GM18951 (cell line): ENCODE measurements around the gene TMC5.

Source experiments
- POLR2A ChIP-seq: IDR thresholded peaks from 4 replicates; pipeline ENCODE4 v1.6.1; 2011; ENCODE audit warnings: mild to moderate bottlenecking; ENCODE audit not compliant: insufficient read length, insufficient read depth; ENCODE audit errors: extremely low read depth
- in situ Hi-C: fragments of 300-500 bp; cut with MboI; formaldehyde crosslinking; loops from one replicate; pipeline ENCODE4 v1.12.0; 2022; ENCODE audit warnings: low sequenced_read_pairs, mixed read lengths, inconsistent platforms; ENCODE audit not compliant: unreplicated experiment

The TMC5 gene

GRCh38 chr16:19424478-19424877 lies 6.8 kb downstream of the TMC5 start:
- in situ Hi-C loops = no loop called here
- TF ChIP-seq POLR2A = no peak

GRCh38 chr16:19430345-19430744 lies 12.7 kb downstream of the TMC5 start:
- TF ChIP-seq POLR2A = no peak
- in situ Hi-C loops = no loop called here

DNA sequence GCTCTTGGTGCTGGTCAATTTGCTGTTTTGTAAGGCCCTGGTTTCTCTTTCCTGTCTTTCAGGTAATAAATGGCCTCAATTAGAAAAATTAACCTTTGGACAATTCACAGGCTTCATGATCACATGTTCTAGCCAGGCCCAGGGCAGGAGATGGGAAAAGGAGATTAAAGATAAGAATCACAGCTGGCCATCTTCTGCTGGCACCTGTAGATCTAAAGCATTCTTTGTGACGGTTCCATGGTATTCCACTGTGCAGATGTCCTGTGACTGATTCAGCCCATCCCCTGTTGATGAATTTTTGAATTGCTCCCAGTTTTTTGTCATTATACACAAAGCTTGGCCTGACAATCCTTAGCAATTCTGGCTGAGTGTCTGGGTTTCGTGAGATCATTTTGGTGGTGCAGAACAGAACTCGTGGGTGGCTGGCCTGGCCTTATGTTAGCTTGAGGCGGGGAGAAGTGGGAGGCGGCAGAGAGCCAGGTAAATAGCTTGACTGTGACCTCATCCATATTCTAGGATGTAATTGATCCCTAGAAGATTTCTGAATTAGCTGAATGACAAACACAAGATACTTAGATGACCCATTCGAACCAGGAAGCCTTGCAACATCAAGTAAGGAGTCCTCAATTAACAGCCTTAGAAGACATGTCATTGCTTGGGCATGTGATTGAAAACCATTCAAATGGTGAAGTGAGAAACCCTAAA lies 14.1 kb downstream of the TMC5 start:
- TF ChIP-seq POLR2A = no peak
- in situ Hi-C loops = no loop called here

- TF ChIP-seq POLR2A = no peak
- in situ Hi-C loops = no loop called here
These were observed 14.7 kb downstream of the TMC5 start for GRCh38 chr16:19432429-19432828.

DNA sequence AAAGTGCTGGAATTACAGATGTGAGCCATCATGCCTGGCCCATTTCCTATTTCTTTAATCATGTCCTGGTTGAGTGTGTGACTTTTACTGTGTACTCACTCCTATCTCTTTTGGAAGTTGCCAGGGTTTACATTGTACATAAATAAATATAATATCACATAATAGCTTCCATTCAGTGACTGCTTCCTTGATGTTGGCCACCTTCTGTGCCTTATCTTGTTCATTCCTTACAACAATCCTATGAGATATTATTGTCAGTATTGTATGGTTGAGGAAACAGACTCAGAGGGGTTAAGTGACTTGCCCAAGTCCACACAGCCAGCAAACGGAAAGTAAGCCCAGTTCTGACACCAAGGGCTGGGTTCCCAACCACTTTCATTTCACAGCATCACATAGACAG lies 16.9 kb downstream of the TMC5 start:
- in situ Hi-C loops = no loop called here
- no peak for TF ChIP-seq POLR2A

- in situ Hi-C loops = no loop called here
These were observed 18.9 kb downstream of the TMC5 start for GRCh38 chr16:19436540-19436939.

GRCh38 chr16:19437280-19437679 lies 19.6 kb downstream of the TMC5 start:
- no peak for TF ChIP-seq POLR2A

More at GRCh38 chr16:19436540-19436939, 18.9 kb downstream of the TMC5 start:
- TF ChIP-seq POLR2A = no peak

GRCh38 chr16:19438739-19439138 lies 21.1 kb downstream of the TMC5 start:
- in situ Hi-C loops = no loop called here
- no peak for TF ChIP-seq POLR2A

More at GRCh38 chr16:19437280-19437679, 19.6 kb downstream of the TMC5 start:
- in situ Hi-C loops = no loop called here

DNA sequence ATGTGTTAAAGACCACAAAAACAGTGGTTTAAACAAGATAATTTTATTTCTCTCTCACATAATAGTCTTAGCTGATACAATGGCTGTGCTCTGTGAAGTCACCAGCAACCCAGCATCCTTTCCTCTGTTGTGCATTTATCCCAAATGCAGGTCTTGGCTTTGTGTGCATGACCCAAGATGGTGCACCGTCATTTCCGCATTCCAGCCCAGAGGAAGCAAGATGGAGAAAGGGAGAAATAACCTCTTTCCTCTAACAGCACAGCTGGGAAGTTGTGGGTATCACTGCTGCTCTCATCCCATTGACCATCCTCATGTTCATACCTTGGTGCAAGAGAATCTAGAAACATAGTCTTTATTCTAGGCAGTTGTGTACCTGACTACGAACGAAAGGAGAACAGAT lies 21.8 kb downstream of the TMC5 start:
- in situ Hi-C loops = no loop called here
- TF ChIP-seq POLR2A = no peak

DNA sequence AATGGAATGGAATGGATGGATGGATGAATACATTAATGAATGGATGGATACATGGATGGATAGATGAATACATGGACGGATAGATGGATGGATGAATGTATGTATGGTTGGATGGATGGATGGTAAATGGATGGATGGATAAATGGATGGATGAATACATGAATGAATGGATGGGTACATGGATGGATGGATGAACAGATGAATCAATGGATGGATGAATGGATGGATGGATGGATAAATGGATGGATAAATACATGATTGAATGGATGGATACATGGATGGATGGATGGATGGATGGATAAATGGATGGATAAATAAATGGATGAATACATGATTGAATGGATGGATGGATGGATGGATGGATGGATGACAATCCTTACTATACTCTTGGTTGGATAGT lies 26.0 kb downstream of the TMC5 start:
- in situ Hi-C loops = no loop called here
- no peak for TF ChIP-seq POLR2A

GRCh38 chr16:19446300-19446846 lies 28.7 kb downstream of the TMC5 start:
- in situ Hi-C loops = no loop called here
- no peak for TF ChIP-seq POLR2A

GRCh38 chr16:19446886-19447285 lies 29.2 kb downstream of the TMC5 start:
- TF ChIP-seq POLR2A = no peak
- in situ Hi-C loops = no loop called here

GRCh38 chr16:19450186-19450585 lies 32.5 kb downstream of the TMC5 start:
- in situ Hi-C loops = no loop called here
- TF ChIP-seq POLR2A = no peak

DNA sequence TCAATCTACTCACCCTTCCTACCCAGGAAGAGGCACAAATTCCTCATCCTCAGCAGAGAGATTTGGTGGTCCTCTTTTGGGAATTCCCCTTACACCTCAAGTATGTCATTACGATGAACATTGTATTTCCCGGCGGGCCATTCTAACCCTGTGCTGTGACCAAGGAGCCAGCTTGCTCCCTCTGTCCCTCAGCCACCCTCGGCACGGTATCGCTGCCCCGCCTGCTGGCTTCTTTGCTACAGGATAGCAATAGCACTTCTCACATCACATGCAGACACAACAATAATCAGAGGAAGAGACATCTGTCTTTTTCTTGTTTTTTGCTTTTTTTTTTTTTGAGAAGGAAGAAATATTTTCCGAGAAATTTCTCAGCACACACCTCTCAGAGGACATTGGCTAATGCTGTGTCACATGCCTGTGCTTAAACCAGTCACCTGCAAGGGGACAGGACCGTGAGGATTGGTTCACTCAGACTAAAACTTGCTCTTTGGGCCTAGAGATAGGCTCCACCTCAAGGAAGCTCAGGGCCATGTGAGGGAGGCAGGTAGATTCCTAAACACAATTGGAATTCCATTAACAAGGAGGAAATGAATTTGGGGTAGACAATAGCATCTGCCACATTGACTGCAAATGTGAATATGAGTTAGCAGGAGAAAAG lies 41.2 kb downstream of the TMC5 start:
- TF ChIP-seq POLR2A = no peak
- in situ Hi-C loops = no loop called here
